IMR-90 (cell line): ENCODE data around the gene BNIP2. TPM values are rescaled to one million over a fixed set of nuclear protein-coding genes. Genes with fewer than 3 reads are reported as not detected.

Experiments used
- ATAC-seq: fragments of 200-7000 bp; cut with Tn5 transposase; 2 replicates; pipeline ENCODE4 v1.9.1; 2020; ENCODE audit warnings: low read depth, mild to moderate bottlenecking, moderate library complexity
- BruUV-seq: library from RNA; stranded (reverse); fragments of 400-500 nt; replicated peaks from 2 replicates; lab custom pipeline; 2021; lab: Mats Ljungman, UMichigan
- CTCF ChIA-PET: fragments of 300-600 bp; formaldehyde crosslinking; extraction: SDS; loops from one replicate; lab custom pipeline; 2021; ENCODE audit warnings: antibody characterized with exemption; lab: Yijun Ruan, JAX
- POLR2A ChIA-PET: fragments of 300-600 bp; sonication (Branson Sonifier 250); formaldehyde crosslinking; loops from one replicate; lab custom pipeline; 2022; ENCODE audit warnings: antibody characterized with exemption; ENCODE audit not compliant: unreplicated experiment; lab: Charles Lee
- DNase-seq: peaks from one replicate; pipeline ENCODE4 v3.0.0; 2013
- H2AFZ ChIP-seq: replicated peaks from 2 replicates; pipeline ENCODE3; 2013; ENCODE audit warnings: low read length, mild to moderate bottlenecking; ENCODE audit not compliant: poor library complexity
- H2AK5ac ChIP-seq: 2 replicates; pipeline ENCODE4 v1.6.1; 2013; ENCODE audit warnings: low read depth, low read length, inconsistent platforms
- H2AK9ac ChIP-seq: replicated peaks from 2 replicates; pipeline ENCODE3; 2013; ENCODE audit warnings: mild to moderate bottlenecking, low read depth, low read length, moderate library complexity; ENCODE audit not compliant: poor library complexity
- H2BK120ac ChIP-seq: 2 replicates; pipeline ENCODE4 v1.6.1; 2013; ENCODE audit warnings: low read depth, low read length, inconsistent platforms
- H2BK15ac ChIP-seq: 3 replicates; pipeline ENCODE4 v1.6.1; 2013; ENCODE audit warnings: low read depth, low read length, inconsistent platforms
- H2BK20ac ChIP-seq: 2 replicates; pipeline ENCODE4 v1.6.1; 2013; ENCODE audit warnings: low read depth, mild to moderate bottlenecking, inconsistent platforms, low read length, moderate library complexity
- H2BK5ac ChIP-seq: 2 replicates; pipeline ENCODE4 v1.6.1; 2013; ENCODE audit warnings: mild to moderate bottlenecking, low read depth, low read length, inconsistent platforms; ENCODE audit not compliant: poor library complexity, severe bottlenecking
- H3K14ac ChIP-seq: replicated peaks from 2 replicates; pipeline ENCODE4 v1.6.1; 2013; ENCODE audit warnings: low read depth, low read length, inconsistent platforms
- H3K18ac ChIP-seq: 2 replicates; pipeline ENCODE4 v1.6.1; 2013; ENCODE audit warnings: low read depth, low read length, control low read depth
- H3K23ac ChIP-seq: 2 replicates; pipeline ENCODE4 v1.6.1; 2013; ENCODE audit warnings: low read depth, low read length, inconsistent platforms
- H3K27ac ChIP-seq: 2 replicates; pipeline ENCODE4 v1.5.1; 2013; ENCODE audit warnings: mild to moderate bottlenecking, control low read depth, low read length; ENCODE audit not compliant: insufficient read depth
- H3K27me3 ChIP-seq: 2 replicates; pipeline ENCODE4 v1.6.1; 2013; ENCODE audit warnings: low read length; ENCODE audit not compliant: control insufficient read depth, insufficient read depth
- H3K36me3 ChIP-seq: 2 replicates; pipeline ENCODE4 v1.6.1; 2013; ENCODE audit warnings: low read length, mixed read lengths; ENCODE audit not compliant: control insufficient read depth, insufficient read depth
- H3K4ac ChIP-seq: 2 replicates; pipeline ENCODE4 v1.6.1; 2013; ENCODE audit warnings: low read depth, low read length, inconsistent platforms
- H3K4me1 ChIP-seq: 2 replicates; pipeline ENCODE4 v1.6.1; 2013; ENCODE audit warnings: low read length, mixed read lengths; ENCODE audit not compliant: control insufficient read depth, insufficient read depth
- H3K4me2 ChIP-seq: 2 replicates; pipeline ENCODE4 v1.6.1; 2013; ENCODE audit warnings: low read depth, mild to moderate bottlenecking, control low read depth, low read length, moderate library complexity
- H3K4me3 ChIP-seq: 2 replicates; pipeline ENCODE4 v1.5.1; 2013; ENCODE audit warnings: low read depth, mild to moderate bottlenecking, control low read depth, low read length, moderate library complexity; ENCODE audit not compliant: insufficient read depth
- H3K56ac ChIP-seq: 2 replicates; pipeline ENCODE4 v1.6.1; 2013; ENCODE audit warnings: low read length, inconsistent platforms; ENCODE audit not compliant: insufficient read depth; ENCODE audit errors: extremely low read depth
- H3K79me1 ChIP-seq, 2 experiments: 2 replicates each; pipeline ENCODE4 v1.6.1; 2013; ENCODE audit warnings: low read length in 2 of 2, inconsistent platforms in 1 of 2, low read depth in 1 of 2
- H3K9ac ChIP-seq: 2 replicates; pipeline ENCODE4 v1.6.1; 2013; ENCODE audit warnings: low read depth, low read length, control low read depth
- H3K9me1 ChIP-seq: 2 replicates; pipeline ENCODE4 v1.6.1; 2013; ENCODE audit warnings: low read length, inconsistent platforms; ENCODE audit not compliant: insufficient read depth
- H3K9me3 ChIP-seq: 2 replicates; pipeline ENCODE4 v1.6.1; 2013; ENCODE audit warnings: low read length; ENCODE audit not compliant: control insufficient read depth, insufficient read depth
- H4K20me1 ChIP-seq: 2 replicates; pipeline ENCODE4 v1.6.1; 2013; ENCODE audit warnings: low read length, inconsistent platforms; ENCODE audit not compliant: insufficient read depth
- H4K5ac ChIP-seq: 2 replicates; pipeline ENCODE4 v1.6.1; 2013; ENCODE audit warnings: mild to moderate bottlenecking, low read depth, low read length, control low read depth
- H4K8ac ChIP-seq, 2 experiments: 2 replicates each; pipeline ENCODE4 v1.6.1; 2013; ENCODE audit warnings: low read depth in 2 of 2, low read length in 2 of 2, control low read depth in 1 of 2, inconsistent platforms in 1 of 2
- H4K91ac ChIP-seq: 2 replicates; pipeline ENCODE4 v1.6.1; 2013; ENCODE audit warnings: low read depth, low read length, inconsistent platforms; ENCODE audit not compliant: insufficient read depth
- FOS ChIP-seq: fragments of 150-350 bp; IDR thresholded peaks from 2 replicates; pipeline ENCODE4 v1.6.1; 2016; ENCODE audit warnings: low read depth, low read length
- RCOR1 ChIP-seq: IDR thresholded peaks from 2 replicates; pipeline ENCODE4 v1.6.1; 2012; ENCODE audit warnings: mild to moderate bottlenecking, low read length, improper control_type of control experiment; ENCODE audit not compliant: insufficient replicate concordance
- RFX5 ChIP-seq: IDR thresholded peaks from 2 replicates; pipeline ENCODE4 v1.8.0; 2012; ENCODE audit warnings: low read depth, mild to moderate bottlenecking, low read length, moderate library complexity
- WGBS, 2 experiments: methylation state at CpG; one replicate each; pipeline versions ENCODE4 v1.1.5 to v1.1.7; 2013; ENCODE audit warnings: missing lambda C conversion rate in 2 of 2; ENCODE audit not compliant: insufficient read length in 1 of 2; ENCODE audit errors: extremely low coverage in 2 of 2; 5-methylcytosine and 5-hydroxymethylcytosine counted together
- dilution Hi-C: fragments of 300-500 bp; cut with HindIII; formaldehyde crosslinking; loops from one replicate; pipeline ENCODE4 v1.14.3; 2018; ENCODE audit warnings: low sequenced_read_pairs; ENCODE audit not compliant: unreplicated experiment
- in situ Hi-C: fragments of 300-500 bp; cut with MboI; formaldehyde crosslinking; loops from 3 replicates; pipeline ENCODE4 v1.14.3; 2019; ENCODE audit warnings: low sequenced_read_pairs, inconsistent platforms, mixed read lengths
- intact Hi-C: fragments of 100-400 bp; cut with micrococcal nuclease; formaldehyde crosslinking; loops from 2 replicates; pipeline ENCODE4 v1.10.0; 2022
- polyA plus RNA-seq, 3 experiments: library from polyadenylated mRNA; depleted of rRNA; stranded (reverse); fragments of >200 nt; gene quantifications; 2 replicates each; pipeline ENCODE4 v1.2.3, GENCODE V29; 2012; ENCODE audit warnings: low replicate concordance in 1 of 3
- total RNA-seq: library from RNA; depleted of rRNA; stranded (reverse); fragments of >200 nt; gene quantifications from 2 replicates; pipeline ENCODE4 v1.2.3, GENCODE V29; 2012

Gene BNIP2
- total and polyA plus RNA-seq, 2 of the 4 experiments (the other 2 are of a cell fraction), result 36.9 to 47.3 TPM

GRCh38 chr15:59691194-59691805 is 2.2 kb upstream of the BNIP2 start (continued):
- no peak for TF ChIP-seq FOS

GRCh38 chr15:59689626-59690236 is 611 bp upstream of the BNIP2 start:
- Histone ChIP-seq H2AK9ac (no peak overlapping the region), H3K9ac (peak overlapping the region; percentile 38), H3K36me3 (no peaks in the 10 kb centered on the region; the same call in 1 of the 2 replicates), H3K4me2 (peak overlapping the region; percentile 70), H3K23ac (no peak overlapping the region), H4K5ac (no peak overlapping the region), H4K8ac (peak overlapping the region in 1 of 2 experiments; percentile 39; a peak in 1 of 4 replicates), H3K9me3 (no peaks in the 10 kb centered on the region), H2BK5ac (no peak overlapping the region), H3K79me1 (peaks cover 0 to 17% of the 10 kb centered on the region in 2 experiments; a peak in 2 of 4 replicates), H3K18ac (no peak overlapping the region), H3K56ac (no peak overlapping the region), H3K14ac (no peak overlapping the region), H3K27ac (peak overlapping the region; percentile 13; the same call in 1 of the 2 replicates), H2BK15ac (no peak overlapping the region), H2BK120ac (no peak overlapping the region), H3K4me3 (peak overlapping the region; percentile 86), H3K9me1 (peaks cover 3% of the 10 kb centered on the region), H2BK20ac (no peak overlapping the region), H4K91ac (no peak overlapping the region), H4K20me1 (peaks cover 31% of the 10 kb centered on the region), H3K4ac (no peak overlapping the region), H2AFZ (peak overlapping the region; percentile 97), H3K27me3 (no peaks in the 10 kb centered on the region; the same call in 1 of the 2 replicates), H3K4me1 (peaks cover 5% of the 10 kb centered on the region), H2AK5ac (no peak overlapping the region)
- ATAC-seq (peak; percentile 41), DNase-seq (peak; percentile 47)
- WGBS, 2 experiments, result 0% methylated on average over 2 of the region's 25 CpGs; no CpG with 5 or more reads in 1 of the 2 experiments
- POLR2A ChIA-PET, result no interaction called here
- dilution Hi-C loops (no loop called here), intact Hi-C loops (loop anchor here (2.0 to 10.0 kb wide), 2 partner anchors 437 to 785 kb away; partner anchors contain the start of gene ICE2), in situ Hi-C loops (loop anchor here (10.0 to 25.0 kb wide), 2 partner anchors 635 to 748 kb away; no protein-coding TSS in a partner anchor)
- CTCF ChIA-PET, result interaction anchor here (0.7 to 2.8 kb wide), 4 partner anchors 22 to 706 kb away, joined by 3 to 31 read pairs (median 6); no protein-coding TSS in a partner anchor
- no TSS peak for BruUV-seq
- TF ChIP-seq RFX5, result no peak
- TF ChIP-seq RCOR1, result peak; percentile 13
